HTR-8/SVneo (cell line): ENCODE measurements around the gene PIBF1.
"Not testable (repeated sequence)": the region's sequence is repeated elsewhere in the genome, so short reads cannot be mapped to it uniquely, and the experiment has no call there.

ENCODE experiments used
- DNase-seq: peaks from one replicate; pipeline ENCODE4 v3.0.0; 2011; ENCODE audit warnings: low spot score, mixed read lengths; ENCODE audit not compliant: insufficient read length
- FAIRE-seq: peaks from 2 replicates; lab custom pipeline; 2011; peaks lifted over from hg19 to GRCh38; lab: Jason Lieb, UNC

Gene PIBF1

GRCh38 chr13:72820156-72820897 lies 38.4 kb downstream of the PIBF1 start:
- DNase-seq (no peak), FAIRE-seq (no peak)

- FAIRE-seq, result no peak
- no peak for DNase-seq
Measured at GRCh38 chr13:72820898-72821279, 39.0 kb downstream of the PIBF1 start.

DNA sequence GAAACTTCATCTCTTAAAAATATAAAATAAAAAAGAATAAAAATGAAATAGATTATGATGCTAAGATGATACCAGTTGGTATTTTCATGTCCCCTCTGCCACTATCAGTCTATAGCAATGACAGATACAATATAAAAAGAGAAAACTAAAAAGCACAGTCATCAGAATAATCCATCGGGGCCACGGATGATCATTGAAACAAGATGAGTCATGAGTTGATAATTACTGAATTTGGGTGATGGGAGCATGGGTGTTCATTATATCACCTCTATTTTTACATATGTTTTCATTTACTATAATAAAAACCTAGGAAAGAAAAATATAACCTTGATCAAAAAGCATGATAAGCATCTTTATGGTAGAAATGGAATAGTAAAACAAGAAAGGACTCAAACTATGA lies 41.1 kb downstream of the PIBF1 start:
- DNase-seq (no peak), FAIRE-seq (no peak)

DNA sequence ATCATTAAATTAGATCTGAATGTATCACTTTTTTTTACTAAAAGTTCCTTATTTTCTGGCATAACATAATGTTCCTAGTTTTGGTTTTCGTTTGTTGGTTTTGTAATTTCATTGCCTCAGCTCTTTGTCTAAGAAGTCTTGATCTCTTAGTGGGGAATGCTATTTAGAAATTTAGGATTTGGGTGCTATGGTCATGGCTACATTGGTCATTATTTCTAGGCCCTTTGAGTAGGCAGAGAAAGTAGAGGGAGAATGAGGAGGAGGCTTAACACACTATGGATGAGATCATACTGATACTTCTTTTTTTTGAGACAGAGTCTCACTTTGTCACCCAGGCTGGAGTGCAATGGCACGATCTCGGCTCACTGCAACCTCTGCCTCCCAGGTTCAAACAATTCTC lies 41.8 kb downstream of the PIBF1 start:
- DNase-seq (no peak), FAIRE-seq (no peak)

DNA sequence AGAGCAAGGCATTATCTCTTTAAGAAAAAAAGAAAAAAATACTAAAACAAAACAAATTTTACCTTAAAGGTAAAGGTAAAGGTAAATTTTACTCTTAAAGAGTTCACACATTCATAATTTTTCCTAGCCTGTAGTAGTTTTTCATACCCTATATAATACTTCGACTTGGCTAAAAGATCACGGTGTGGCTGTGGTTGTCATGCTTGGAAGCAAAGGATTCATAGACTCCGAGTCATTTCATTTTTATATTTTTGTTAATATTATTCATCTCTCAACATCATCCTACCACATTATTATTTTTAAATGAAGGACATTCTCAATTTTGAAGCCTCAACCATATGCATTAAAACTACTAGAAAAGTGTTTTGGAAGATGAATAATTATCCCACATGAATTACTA lies 52.7 kb downstream of the PIBF1 start:
- FAIRE-seq, result no peak
- no peak for DNase-seq

GRCh38 chr13:72839831-72840426 lies 58.0 kb downstream of the PIBF1 start:
- DNase-seq (peak; percentile 30), FAIRE-seq (no peak)

DNA sequence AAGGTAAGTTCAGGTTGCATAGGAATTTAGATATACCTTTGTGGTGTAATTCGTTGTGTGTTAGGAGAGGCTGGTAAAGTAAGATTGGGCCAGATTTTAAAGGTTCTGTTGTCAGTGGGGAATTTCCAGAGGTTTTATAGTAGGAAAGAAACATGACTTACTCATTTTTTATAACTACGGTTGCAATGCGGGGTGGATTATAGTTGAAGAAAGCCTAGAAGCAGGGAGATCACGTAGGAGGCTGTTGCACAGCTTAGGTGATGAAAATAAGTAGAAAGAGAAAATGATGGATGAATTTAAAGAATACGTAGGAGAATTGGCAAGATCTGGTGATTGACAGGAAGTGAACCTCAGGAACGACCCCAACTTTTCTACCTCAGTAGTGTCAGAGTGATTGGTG lies 61.1 kb downstream of the PIBF1 start:
- FAIRE-seq, result no peak

DNA sequence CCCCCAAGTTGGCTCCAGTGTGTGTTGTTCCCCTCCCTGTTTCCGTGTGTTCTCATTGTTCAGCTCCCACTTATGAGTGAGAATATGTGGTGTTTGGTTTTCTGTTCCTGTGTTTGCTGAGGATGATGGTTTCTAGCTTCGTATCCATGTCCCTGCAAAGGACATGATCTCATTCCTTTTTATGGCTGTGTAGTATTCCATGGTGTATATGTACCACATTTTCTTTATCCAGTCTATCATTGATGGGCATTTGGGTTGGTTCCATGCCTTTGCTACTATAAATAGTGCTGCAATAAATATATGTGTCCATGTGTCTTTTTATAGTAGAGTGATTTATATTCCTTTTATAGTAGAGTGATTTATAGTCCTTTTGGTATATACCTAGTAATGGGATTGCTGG lies 63.2 kb downstream of the PIBF1 start:
- not testable (repeated sequence) for DNase-seq, FAIRE-seq

More for the DNA sequence above, 61.1 kb downstream of the PIBF1 start:
- no peak for DNase-seq

- DNase-seq, result no peak
- no peak for FAIRE-seq
Measured at GRCh38 chr13:72849571-72849970, 67.6 kb downstream of the PIBF1 start.

- DNase-seq (no peak), FAIRE-seq (no peak)
Measured at GRCh38 chr13:72850959-72851677, 69.2 kb downstream of the PIBF1 start.

GRCh38 chr13:72851678-72852014 lies 69.7 kb downstream of the PIBF1 start:
- DNase-seq, result no peak
- FAIRE-seq, result no peak

DNA sequence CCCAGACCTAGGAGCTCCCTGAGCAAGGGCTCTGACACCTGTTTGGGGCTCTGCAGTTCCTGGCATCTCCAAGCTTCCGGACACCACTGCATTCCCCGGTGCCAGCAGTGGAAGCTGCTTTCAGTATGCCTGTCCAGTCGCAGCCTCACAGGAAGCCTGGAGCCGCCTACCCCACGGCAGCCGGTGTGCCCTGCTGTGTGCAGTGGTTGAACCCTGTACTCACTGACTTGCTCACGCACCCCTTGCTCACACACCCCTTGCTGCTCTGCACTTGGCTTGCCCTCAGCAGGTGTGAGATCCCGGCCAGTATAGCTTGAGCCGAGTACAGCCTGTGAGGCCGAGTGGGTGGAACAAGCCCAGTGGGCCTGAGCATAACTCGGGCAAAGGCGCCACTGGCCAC lies 70.3 kb downstream of the PIBF1 start:
- no peak for FAIRE-seq

GRCh38 chr13:72853000-72853399 lies 71.1 kb downstream of the PIBF1 start:
- no peak for DNase-seq
- FAIRE-seq, result no peak

More for the DNA sequence above, 70.3 kb downstream of the PIBF1 start:
- DNase-seq, result no peak

DNA sequence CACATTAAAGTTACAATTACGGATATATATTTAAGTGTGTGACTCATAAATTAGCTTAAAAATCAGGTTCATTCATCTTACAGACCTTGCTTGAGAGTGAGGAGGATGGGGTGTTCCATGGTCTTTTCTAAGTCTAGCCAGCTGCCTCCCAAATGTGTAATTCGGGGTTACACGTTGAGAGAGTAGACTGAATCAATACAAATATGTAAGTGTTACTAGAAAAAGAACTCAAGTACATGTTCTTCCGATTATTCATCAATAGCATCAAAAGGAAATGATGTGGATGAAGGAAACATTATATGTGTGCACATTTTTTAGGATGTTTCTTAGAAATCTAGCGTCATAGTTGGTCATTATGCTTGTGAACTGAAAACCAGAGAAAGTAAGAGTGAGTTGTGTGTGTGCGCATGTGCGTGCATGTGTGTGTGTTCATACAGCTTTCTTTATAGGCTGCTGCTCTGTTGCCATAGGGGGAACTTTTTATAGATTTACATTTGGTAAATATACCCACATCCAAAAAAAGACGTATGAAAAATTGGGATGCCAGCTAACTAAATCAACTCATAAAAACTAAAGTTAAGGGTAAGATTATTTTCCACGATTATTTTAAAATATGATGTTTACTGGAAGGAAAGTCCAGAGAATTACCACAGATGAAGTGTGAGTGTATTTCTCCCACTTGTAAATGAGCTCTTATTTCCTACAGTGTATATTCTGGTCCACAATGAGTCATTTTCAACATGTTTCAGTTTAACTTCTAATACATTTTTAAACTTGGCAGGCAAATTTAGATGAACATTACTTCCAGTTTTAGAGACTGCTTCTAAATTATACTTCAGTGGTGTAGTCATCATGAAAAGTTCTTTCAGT lies 82.4 kb downstream of the PIBF1 start:
- no peak for FAIRE-seq
- DNase-seq, result no peak

DNA sequence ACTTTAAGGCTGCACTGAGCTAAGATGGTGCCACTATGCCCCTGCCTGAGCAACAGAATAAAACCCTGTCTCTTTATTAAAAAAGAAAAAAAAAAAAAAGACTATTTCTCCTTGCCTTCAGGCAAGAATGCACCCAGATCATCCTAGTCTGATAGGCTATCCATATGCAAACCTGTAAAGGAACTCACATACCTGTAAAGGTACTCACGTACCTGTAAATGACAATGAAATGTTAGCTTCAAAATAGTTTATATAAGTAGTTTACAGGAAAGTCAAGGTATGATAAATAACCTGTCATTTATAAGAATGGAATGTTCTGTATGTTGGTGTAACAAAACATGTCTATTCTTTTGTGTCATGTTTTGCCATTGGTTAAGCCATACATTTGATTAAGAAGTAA lies 86.3 kb downstream of the PIBF1 start:
- FAIRE-seq, result no peak

GRCh38 chr13:72875233-72875632 lies 93.3 kb downstream of the PIBF1 start:
- DNase-seq, result no peak
- FAIRE-seq, result no peak

More for the DNA sequence above, 86.3 kb downstream of the PIBF1 start:
- no peak for DNase-seq

DNA sequence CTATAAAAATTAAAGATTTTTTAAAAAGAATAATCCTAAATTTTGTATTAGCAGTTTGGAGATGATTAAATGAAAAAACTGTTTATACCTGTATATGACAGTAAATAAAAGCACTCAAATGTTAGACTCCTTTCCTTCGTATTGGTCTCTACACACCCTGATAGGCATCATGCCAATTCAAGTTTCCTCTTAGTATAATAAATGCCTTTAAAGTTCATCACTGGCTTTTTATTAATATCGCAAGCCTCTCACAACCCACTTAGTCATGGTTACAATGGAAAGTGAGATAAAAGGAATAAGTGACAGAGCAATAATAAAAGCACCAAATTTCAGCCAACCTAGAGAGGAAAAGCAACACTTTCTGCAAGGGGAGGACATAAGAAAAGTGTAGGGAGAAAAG lies 102.2 kb downstream of the PIBF1 start:
- FAIRE-seq (no peak), DNase-seq (no peak)

- FAIRE-seq (no peak), DNase-seq (no peak)
Measured at GRCh38 chr13:72886272-72887067, 104.5 kb downstream of the PIBF1 start.

- DNase-seq (no peak), FAIRE-seq (no peak)
Measured at GRCh38 chr13:72889495-72889894, 107.6 kb downstream of the PIBF1 start.

DNA sequence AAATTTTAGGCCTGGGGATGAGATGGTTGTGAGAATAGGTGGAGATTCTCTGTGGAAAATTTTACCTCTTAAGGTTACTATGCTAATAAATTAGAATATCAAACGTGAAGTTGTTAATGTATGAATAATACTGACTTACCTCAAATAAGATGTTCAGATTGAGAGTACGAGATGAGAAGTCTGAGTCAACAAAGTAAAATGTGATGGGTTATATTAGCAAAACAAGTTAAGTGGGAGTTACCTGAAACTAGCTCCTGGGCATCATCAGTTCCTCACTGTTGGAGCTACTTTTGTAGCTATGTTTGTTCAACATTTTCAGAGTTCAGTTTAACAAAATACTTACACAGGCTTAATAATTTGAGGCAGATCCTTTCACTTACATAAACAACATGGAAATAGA lies 108.6 kb downstream of the PIBF1 start:
- FAIRE-seq (no peak), DNase-seq (no peak)
